K562 (cell line): ENCODE measurements around the gene PARD3. TPM values are rescaled to one million over a fixed set of nuclear protein-coding genes. Genes with fewer than 3 reads are reported as not detected.

ENCODE experiments used
- ARID1B ChIP-seq: fragments of 450-650 bp; IDR thresholded peaks from 2 replicates; pipeline ENCODE4 v1.6.1; 2016; ENCODE audit warnings: antibody characterized with exemption, mild to moderate bottlenecking, inconsistent platforms
- ATF3 ChIP-seq, 2 experiments: fragments of 450-650 bp in 1 of 2; sonication (generic) in 1 of 2; formaldehyde crosslinking in 1 of 2; IDR thresholded peaks in 1 of 2; conservative IDR thresholded peaks in 1 of 2; 2 replicates each; pipeline versions ENCODE4 v1.6.1 to v1.8.1; 2016 to 2023; ENCODE audit warnings: mild to moderate bottlenecking in 2 of 2, moderate library complexity in 2 of 2, inconsistent platforms in 1 of 2, missing genetic modification reagents in 1 of 2
- C11orf30 ChIP-seq: fragments of 450-650 bp; IDR thresholded peaks from 2 replicates; pipeline ENCODE4 v1.6.1; 2016; ENCODE audit warnings: low read depth, mild to moderate bottlenecking
- CEBPG ChIP-seq, 3 experiments: fragments of 200-800 bp in 1 of 3; sonication (Bioruptor generic) in 1 of 3; sonication (generic) in 1 of 3; formaldehyde crosslinking in 1 of 3; IDR thresholded peaks in 2 of 3; conservative IDR thresholded peaks in 1 of 3; 2 replicates each; pipeline versions ENCODE4 v1.6.1 to v1.8.0; 2016 to 2022; ENCODE audit warnings: missing compliant biosample characterization in 2 of 3, missing genetic modification characterization in 2 of 3, mild to moderate bottlenecking in 1 of 3, missing genetic modification reagents in 1 of 3
- DNMT1 ChIP-seq: fragments of 450-650 bp; IDR thresholded peaks from 2 replicates; pipeline ENCODE4 v1.6.1; 2016; ENCODE audit warnings: antibody characterized with exemption, mild to moderate bottlenecking
- E4F1 ChIP-seq: fragments of 250-450 bp; sonication (Bioruptor Pico); IDR thresholded peaks from 2 replicates; pipeline ENCODE4 v1.5.0; 2021; ENCODE audit warnings: mild to moderate bottlenecking, borderline replicate concordance
- HSF4 ChIP-seq: fragments of 250-450 bp; sonication (Bioruptor Pico); IDR thresholded peaks from 2 replicates; pipeline ENCODE4 v2.1.2; 2022; ENCODE audit warnings: mild to moderate bottlenecking, moderate library complexity, borderline replicate concordance
- JUN ChIP-seq, 2 experiments: sonication (generic) in 1 of 2; formaldehyde crosslinking in 1 of 2; IDR thresholded peaks; 2 replicates each; pipeline versions ENCODE4 v1.6.1 to v1.8.0; 2012 to 2022; ENCODE audit warnings: borderline replicate concordance in 2 of 2, mild to moderate bottlenecking in 2 of 2, improper control_type of control experiment in 1 of 2, low read depth in 1 of 2, low read length in 1 of 2, missing genetic modification reagents in 1 of 2
- KAT8 ChIP-seq: fragments of 450-650 bp; IDR thresholded peaks from 2 replicates; pipeline ENCODE4 v1.6.1; 2016; ENCODE audit warnings: low read depth, mild to moderate bottlenecking
- KLF16 ChIP-seq: IDR thresholded peaks from 2 replicates; pipeline ENCODE4 v1.6.1; 2016; ENCODE audit warnings: antibody characterized with exemption
- NR2F6 ChIP-seq: fragments of 450-650 bp; formaldehyde crosslinking; IDR thresholded peaks from 2 replicates; pipeline ENCODE4 v1.4.0; 2020; ENCODE audit warnings: mild to moderate bottlenecking
- RCOR1 ChIP-seq, 2 experiments: IDR thresholded peaks; 2 replicates each; pipeline ENCODE4 v1.6.1; 2012; ENCODE audit warnings: low read depth in 2 of 2, low read length in 2 of 2, borderline replicate concordance in 1 of 2, improper control_type of control experiment in 1 of 2
- REST ChIP-seq, 2 experiments: fragments of 450-650 bp; formaldehyde crosslinking in 1 of 2; IDR thresholded peaks; 2 replicates each; pipeline versions ENCODE4 v1.4.0 to v1.6.1; 2014 to 2020; ENCODE audit warnings: mild to moderate bottlenecking in 2 of 2, borderline replicate concordance in 1 of 2, low read depth in 1 of 2
- ZNF24 ChIP-seq: fragments of 450-650 bp; IDR thresholded peaks from 2 replicates; pipeline ENCODE4 v1.6.1; 2016
- polyA plus RNA-seq, 8 experiments: library from polyadenylated mRNA; depleted of rRNA in 4 of 8; stranded (reverse) in 5 of 8; unstranded in 3 of 8; fragments of >200 nt; fragmentation: Nextera tagmentation in 2 of 8; fragmentation: Illumina TruSeq in 1 of 8; extraction: Ambion mirVana in 2 of 8; extraction: Trizol in 1 of 8; gene quantifications; 2 replicates each; pipeline versions ENCODE4 v1.2.1 to v1.2.3, GENCODE V29; 2011 to 2014; ENCODE audit warnings: inconsistent platforms in 1 of 8, missing spikeins in 1 of 8
- total RNA-seq, 7 experiments: library from RNA; depleted of rRNA in 6 of 7; stranded (reverse); fragments of >200 nt in 6 of 7; fragmentation: Illumina TruSeq in 2 of 7; extraction: Trizol in 2 of 7; gene quantifications; 2 replicates each; pipeline versions ENCODE4 v1.2.1 to v1.2.3, GENCODE V29; 2011 to 2021; ENCODE audit warnings: low replicate concordance in 1 of 7

PARD3 gene
- total and polyA plus RNA-seq, 9 of the 15 experiments (the other 6 are each of a cell fraction or from before 2014, with no cell fraction given), result 2.7 to 11.7 (median 7.7) TPM

GRCh38 chr10:34710391-34710751, 104.7 kb downstream of the PARD3 start (continued):
- TF ChIP-seq REST (IDR thresholded peaks at IDR 0.05; ENCODE audit: borderline replicate concordance), result no peak
- no peak for TF ChIP-seq REST (CRISPR knock-in tag; IDR thresholded peaks at IDR 0.05; ENCODE audit: low read depth)
- TF ChIP-seq NR2F6, result no peak
- no peak for TF ChIP-seq RCOR1 (IDR thresholded peaks at IDR 0.05; ENCODE audit: borderline replicate concordance in 1 of 2, low read depth in 2 of 2, low read length in 2 of 2)
- no peak for TF ChIP-seq KAT8
- peak; percentile 57; the same call in 1 of the 2 replicates for TF ChIP-seq ARID1B
- no peak for TF ChIP-seq HSF4 (CRISPR knock-in tag)
- TF ChIP-seq E4F1, result no peak
- no peak for TF ChIP-seq ZNF24
- TF ChIP-seq KLF16, result no peak
- no peak for TF ChIP-seq CEBPG (CRISPR knock-in tag; IDR thresholded peaks at IDR 0.05)
- peak in 1 of 2 experiments; percentile 57; a peak in 1 of 4 replicates for TF ChIP-seq CEBPG (tag; conservative IDR thresholded peaks at IDR 0.05 in 1 of 2, IDR thresholded peaks at IDR 0.05 in 1 of 2)
- TF ChIP-seq ATF3 (IDR thresholded peaks at IDR 0.05), result peak; percentile 91
- TF ChIP-seq ATF3 (CRISPR knock-in tag; conservative IDR thresholded peaks at IDR 0.05), result 0 out of 2 replicates have a peak, but pooled peaks have one; percentile 55
- peak; percentile 18; the same call in 1 of the 2 replicates for TF ChIP-seq C11orf30
- peak; percentile 75 for TF ChIP-seq JUN (IDR thresholded peaks at IDR 0.05; ENCODE audit: borderline replicate concordance, low read depth, low read length)
- no peak for TF ChIP-seq JUN (CRISPR knock-in tag; IDR thresholded peaks at IDR 0.05; ENCODE audit: borderline replicate concordance)
- TF ChIP-seq DNMT1, result no peak
